Stimulated activated naive B cell treated with anti-CD40 and anti-IgM and Interleukin-4, amounts not matched to agents 10 μg/mL and 1 μg/mL and 100 μg/mL, for 72 hours (primary cell): Measurements from ENCODE around the gene NRAS.

ENCODE experiments used
- ATAC-seq, 2 donors: fragments of 150-1000 bp; cut with Tn5 transposase; replicated peaks; 2 replicates each; pipeline ENCODE4 v1.10.0; 2021; ENCODE audit warnings: moderate library complexity in 1 of 2
- DNase-seq: peaks from one replicate; pipeline ENCODE4 v3.0.0; 2021
- H3K27ac Mint-ChIP-seq: one replicate; pipeline ENCODE4 v1.8.0; 2022; ENCODE audit warnings: mild to moderate bottlenecking, mixed read lengths
- H3K27me3 Mint-ChIP-seq, 2 donors: one replicate each; pipeline ENCODE4 v1.8.0; 2022; ENCODE audit warnings: mixed read lengths in 2 of 2
- H3K36me3 Mint-ChIP-seq, 2 donors: one replicate each; pipeline ENCODE4 v1.8.0; 2022; ENCODE audit warnings: mixed read lengths in 2 of 2, mild to moderate bottlenecking in 1 of 2
- H3K4me1 Mint-ChIP-seq, 2 donors: one replicate each; pipeline ENCODE4 v1.8.0; 2022; ENCODE audit warnings: mixed read lengths in 2 of 2, mild to moderate bottlenecking in 1 of 2
- H3K4me3 Mint-ChIP-seq, 2 donors: one replicate each; pipeline ENCODE4 v1.8.0; 2022; ENCODE audit warnings: mild to moderate bottlenecking in 2 of 2, mixed read lengths in 2 of 2, moderate library complexity in 1 of 2
- H3K9me3 Mint-ChIP-seq, 2 donors: one replicate each; pipeline ENCODE4 v1.8.0; 2022; ENCODE audit warnings: mixed read lengths in 2 of 2, mild to moderate bottlenecking in 1 of 2

NRAS gene

DNA sequence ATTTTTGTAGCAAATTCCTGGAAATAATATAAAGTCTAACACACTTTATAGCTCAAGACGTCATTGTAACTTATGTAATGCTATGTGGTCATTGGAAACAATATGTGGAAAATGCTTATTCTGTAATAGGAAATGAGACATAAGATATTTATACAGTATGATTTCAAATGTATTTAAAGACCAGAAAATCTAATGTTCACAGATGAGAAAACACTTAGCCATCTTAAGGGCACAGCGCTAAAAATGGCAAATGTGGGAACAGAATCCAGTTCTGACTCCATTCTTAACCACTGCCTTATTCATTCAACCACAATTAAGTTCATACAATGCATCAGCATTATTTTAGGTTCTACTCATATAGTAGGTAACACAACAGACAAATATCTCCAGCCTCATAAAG, 28.7 kb upstream of the NRAS start:
- H3K4me1 Mint-ChIP-seq: peaks cover 33 to 58% of the 10 kb centered on the region in 2 donors
- peak; percentile 75 to 84 for ATAC-seq

DNA sequence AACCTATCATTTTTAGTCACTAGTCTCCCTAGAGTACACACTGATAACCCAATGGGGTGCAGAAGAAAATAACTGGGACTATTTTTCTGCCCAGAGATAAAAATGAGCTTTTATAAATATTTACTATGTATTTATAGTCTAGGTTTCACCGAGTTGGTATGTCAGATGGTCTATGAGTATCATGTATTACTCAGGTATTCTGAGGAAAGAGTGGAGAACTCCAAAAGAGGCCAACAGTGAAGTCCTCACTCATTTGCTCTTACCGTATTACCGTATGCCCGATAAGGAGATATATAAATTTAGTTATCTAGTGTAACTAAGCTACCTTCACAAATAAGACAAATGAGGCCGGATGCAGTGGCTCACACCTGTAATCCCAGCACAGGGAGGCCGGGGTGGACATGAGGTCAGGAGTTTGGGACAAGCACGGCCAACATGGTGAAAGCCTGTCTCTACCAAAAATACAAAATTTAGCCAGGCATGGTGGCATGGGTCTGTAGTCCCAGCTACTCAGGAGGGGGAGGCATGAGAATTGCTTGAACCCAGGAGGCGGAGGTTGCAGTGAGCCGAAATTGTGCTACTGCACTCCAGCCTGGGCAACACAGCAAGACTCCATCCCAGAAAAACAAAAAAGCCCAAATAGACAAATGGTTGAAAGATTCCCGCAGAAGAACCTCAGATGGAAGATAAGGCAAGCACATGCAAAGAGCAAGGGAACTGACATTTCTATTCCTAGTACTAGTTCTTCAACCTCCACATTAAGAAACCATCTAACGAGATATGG, 25.6 kb upstream of the NRAS start:
- Mint-ChIP-seq H3K27me3 (no peaks in the 10 kb centered on the region), H3K4me1 (peaks cover 23 to 34% of the 10 kb centered on the region in 2 donors), H3K4me3 (no peak overlapping the region), H3K27ac (peak overlapping the region; percentile 37), H3K9me3 (no peaks in the 10 kb centered on the region), H3K36me3 (peaks cover 21 to 35% of the 10 kb centered on the region in 2 donors)
- ATAC-seq (no peak), DNase-seq (no peak)

More for the DNA sequence above, 28.7 kb upstream of the NRAS start:
- Mint-ChIP-seq H3K27ac (peak overlapping the region; percentile 49), H3K9me3 (no peaks in the 10 kb centered on the region), H3K27me3 (no peaks in the 10 kb centered on the region), H3K36me3 (peaks cover 24 to 47% of the 10 kb centered on the region in 2 donors), H3K4me3 (no peak overlapping the region)
- DNase-seq: no peak

DNA sequence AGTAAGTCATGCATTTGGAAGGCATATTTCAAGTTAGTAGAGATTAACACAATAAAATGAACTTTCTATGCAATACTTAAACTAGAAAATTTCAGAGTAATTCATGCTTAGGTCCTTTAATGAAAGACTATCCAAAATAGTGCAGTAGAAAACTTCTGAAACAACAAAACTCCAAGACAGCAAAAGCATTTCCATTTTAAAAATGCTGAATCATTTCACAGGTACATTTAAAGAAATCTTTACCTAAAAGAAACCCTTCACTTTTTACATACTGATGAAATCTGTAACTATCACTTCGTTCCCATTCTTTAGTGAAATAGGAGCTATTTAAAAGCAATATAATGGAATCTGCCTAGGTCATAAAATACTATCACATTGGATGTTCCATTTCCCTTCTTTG, 23.8 kb upstream of the NRAS start:
- H3K4me3 Mint-ChIP-seq: no peak overlapping the region
- DNase-seq (no peak), ATAC-seq (no peak)
- H3K27me3 Mint-ChIP-seq: no peaks in the 10 kb centered on the region
- no peak overlapping the region for H3K27ac Mint-ChIP-seq
- no peaks in the 10 kb centered on the region for H3K9me3 Mint-ChIP-seq
- peaks cover 32 to 42% of the 10 kb centered on the region in 2 donors for H3K36me3 Mint-ChIP-seq
- peaks cover 10 to 22% of the 10 kb centered on the region in 2 donors for H3K4me1 Mint-ChIP-seq

DNA sequence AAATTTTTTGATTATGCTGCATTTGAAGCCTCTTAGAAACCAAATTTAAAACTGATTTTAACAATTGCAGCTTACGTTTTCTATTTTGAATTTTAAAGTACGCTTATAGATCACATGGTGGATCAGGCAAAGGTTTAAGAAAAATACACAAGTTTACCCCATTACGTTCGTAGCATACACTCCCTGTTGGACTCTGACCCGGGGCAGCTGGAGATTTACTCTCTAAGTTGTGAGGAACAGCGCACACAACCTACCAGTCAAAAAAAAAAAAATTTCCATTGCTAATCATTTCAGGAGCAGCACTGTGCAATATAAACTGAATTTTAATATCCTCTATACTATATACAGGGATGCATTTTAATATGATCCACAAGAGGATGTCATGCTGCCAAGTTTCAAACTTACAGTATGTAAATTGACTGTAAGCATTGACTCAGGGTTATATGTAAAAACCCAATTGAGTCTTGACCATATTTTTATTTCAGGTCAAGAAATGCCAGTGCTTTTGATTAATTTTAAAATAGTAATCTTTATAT, 20.8 kb upstream of the NRAS start:
- Mint-ChIP-seq H3K27ac (no peak overlapping the region), H3K27me3 (no peaks in the 10 kb centered on the region), H3K9me3 (no peaks in the 10 kb centered on the region), H3K4me1 (peaks cover 6 to 13% of the 10 kb centered on the region in 2 donors), H3K36me3 (peaks cover 28 to 32% of the 10 kb centered on the region in 2 donors), H3K4me3 (no peak overlapping the region)
- DNase-seq: no peak
- no peak for ATAC-seq

DNA sequence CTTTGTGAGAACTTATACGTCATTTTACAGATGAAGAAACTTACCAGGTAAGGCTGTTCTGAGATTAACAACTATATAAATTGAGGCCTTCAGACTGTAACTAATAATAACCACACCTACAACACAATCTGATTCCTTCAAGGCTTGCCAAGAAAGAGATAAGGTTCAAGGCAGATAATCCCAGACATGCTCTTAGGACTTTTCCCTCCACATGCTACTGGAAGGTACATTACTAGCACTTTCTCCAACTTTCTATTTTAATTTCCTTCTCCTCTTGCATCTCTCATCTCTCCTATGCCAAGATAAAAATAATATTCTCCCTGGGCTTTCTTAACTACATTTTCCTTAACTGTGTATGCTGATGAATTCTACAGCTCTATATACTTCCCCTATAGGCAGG, 18.9 kb upstream of the NRAS start:
- Mint-ChIP-seq H3K4me3 (no peak overlapping the region), H3K27me3 (no peaks in the 10 kb centered on the region), H3K4me1 (peaks cover 0 to 7% of the 10 kb centered on the region in 2 donors), H3K9me3 (no peaks in the 10 kb centered on the region), H3K36me3 (peaks cover 27 to 31% of the 10 kb centered on the region in 2 donors), H3K27ac (no peak overlapping the region)
- ATAC-seq (no peak), DNase-seq (no peak)

DNA sequence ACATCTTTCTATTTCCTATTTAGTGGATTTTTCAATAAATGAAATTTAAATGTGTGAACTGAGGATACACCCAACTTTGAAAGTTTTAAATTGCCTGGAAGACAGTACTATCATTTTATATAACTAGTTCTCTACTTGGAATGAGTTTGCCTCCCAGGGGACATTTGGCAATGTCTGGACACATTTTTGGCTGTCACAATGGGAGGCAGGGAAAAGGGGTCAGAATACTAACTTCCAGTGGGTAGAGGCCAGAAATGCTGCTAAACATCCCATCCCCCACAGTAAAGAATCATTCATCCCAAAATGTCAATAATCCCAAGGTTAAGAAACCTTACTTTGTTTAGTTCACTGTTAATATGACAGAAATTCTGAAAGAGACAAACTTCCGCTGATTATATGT, 13.2 kb upstream of the NRAS start:
- no peak overlapping the region for H3K27ac Mint-ChIP-seq
- peaks cover 27 to 47% of the 10 kb centered on the region in 2 donors for H3K36me3 Mint-ChIP-seq
- H3K27me3 Mint-ChIP-seq: no peaks in the 10 kb centered on the region
- no peaks in the 10 kb centered on the region for H3K4me1 Mint-ChIP-seq
- no peak for ATAC-seq
- H3K9me3 Mint-ChIP-seq: no peaks in the 10 kb centered on the region
- no peak overlapping the region for H3K4me3 Mint-ChIP-seq
- DNase-seq: no peak

DNA sequence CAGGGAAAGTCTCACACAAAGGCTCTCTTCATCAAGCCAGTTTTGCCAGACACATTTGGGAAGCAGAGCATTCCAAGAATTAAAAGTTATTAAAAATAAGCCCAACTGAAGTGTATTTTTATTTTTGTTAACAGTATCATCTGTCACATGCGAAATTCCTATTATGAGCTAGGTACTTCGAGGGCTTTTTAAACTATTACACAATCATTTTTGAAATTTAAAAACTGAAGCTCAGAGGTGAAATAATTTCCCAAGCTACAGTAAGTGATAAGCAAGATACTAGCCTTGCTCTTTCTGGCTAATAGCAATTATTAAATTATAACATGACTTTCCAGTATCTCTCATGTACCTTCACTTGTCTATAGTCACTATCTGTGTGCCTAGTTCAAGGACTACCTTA, 12.0 kb upstream of the NRAS start:
- DNase-seq (no peak), ATAC-seq (no peak)
- no peaks in the 10 kb centered on the region for H3K4me1 Mint-ChIP-seq
- H3K27me3 Mint-ChIP-seq: no peaks in the 10 kb centered on the region
- H3K4me3 Mint-ChIP-seq: no peak overlapping the region
- H3K27ac Mint-ChIP-seq: no peak overlapping the region
- H3K9me3 Mint-ChIP-seq: no peaks in the 10 kb centered on the region
- peaks cover 28 to 53% of the 10 kb centered on the region in 2 donors for H3K36me3 Mint-ChIP-seq

DNA sequence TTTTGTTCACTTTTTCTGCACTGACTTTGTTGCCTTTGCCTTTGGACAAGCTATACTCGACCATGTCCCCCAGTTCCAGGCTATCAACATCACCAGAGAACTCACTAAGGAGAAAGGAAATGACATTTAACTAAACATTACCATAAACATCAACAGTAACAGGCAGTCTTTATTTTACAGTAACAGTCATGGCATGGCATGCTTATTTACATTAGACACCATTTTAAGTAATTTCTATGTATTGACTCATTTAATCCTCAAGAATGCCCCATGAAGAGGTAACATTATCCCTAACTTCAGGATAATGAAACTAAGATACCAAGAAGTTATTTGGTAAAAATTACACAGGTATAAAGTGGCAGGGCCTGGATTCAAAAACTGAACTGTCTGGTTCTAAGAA, 8.7 kb upstream of the NRAS start:
- Mint-ChIP-seq H3K9me3 (no peaks in the 10 kb centered on the region), H3K4me3 (no peak overlapping the region), H3K36me3 (peaks cover 37 to 62% of the 10 kb centered on the region in 2 donors), H3K27ac (peak overlapping the region; percentile 59), H3K27me3 (no peaks in the 10 kb centered on the region), H3K4me1 (no peaks in the 10 kb centered on the region)
- ATAC-seq (no peak), DNase-seq (no peak)

DNA sequence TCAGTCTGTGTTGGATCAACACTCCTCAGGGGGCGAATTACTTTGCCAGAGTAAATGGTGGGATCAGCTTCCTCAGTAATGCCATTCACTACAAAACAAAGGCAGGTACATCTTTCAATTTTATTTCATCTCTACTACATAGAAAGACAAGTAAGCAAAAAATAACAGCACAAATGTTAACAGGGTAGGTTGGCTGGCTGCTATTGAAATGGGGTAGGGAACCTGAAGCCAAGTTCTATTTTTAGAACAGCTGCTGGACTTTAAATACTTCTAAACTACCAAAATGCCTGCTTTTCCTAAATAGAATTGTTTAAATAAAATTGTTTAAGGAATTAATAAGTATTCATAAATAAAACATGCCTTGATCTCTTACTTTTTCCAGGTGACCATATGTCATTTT, 7.3 kb upstream of the NRAS start:
- no peaks in the 10 kb centered on the region for H3K27me3 Mint-ChIP-seq
- DNase-seq (no peak), ATAC-seq (no peak)
- H3K4me3 Mint-ChIP-seq: no peak overlapping the region
- peaks cover 2 to 8% of the 10 kb centered on the region in 2 donors for H3K4me1 Mint-ChIP-seq
- H3K9me3 Mint-ChIP-seq: no peaks in the 10 kb centered on the region
- peaks cover 42 to 63% of the 10 kb centered on the region in 2 donors for H3K36me3 Mint-ChIP-seq
- peak overlapping the region; percentile 63 for H3K27ac Mint-ChIP-seq

DNA sequence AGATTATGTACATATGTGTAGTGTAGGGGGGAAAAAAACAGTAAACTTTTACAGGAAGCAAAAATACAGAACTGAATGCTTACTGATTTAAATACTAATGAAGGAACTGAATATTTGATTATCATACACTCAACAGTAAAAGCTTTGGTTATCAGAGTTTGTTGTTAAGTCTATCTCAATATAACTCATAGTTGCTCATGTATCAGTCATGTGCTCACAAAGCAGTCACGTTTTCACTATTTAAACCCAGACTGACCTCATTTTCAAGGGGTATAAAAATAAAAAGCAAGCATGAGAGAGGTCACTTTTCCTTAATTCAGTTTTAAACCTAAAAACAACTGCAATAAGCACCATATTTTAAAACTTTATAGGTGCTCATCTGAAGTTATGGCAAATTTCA, 6.9 kb upstream of the NRAS start:
- Mint-ChIP-seq H3K4me1 (peaks cover 2 to 12% of the 10 kb centered on the region in 2 donors), H3K36me3 (peaks cover 46 to 67% of the 10 kb centered on the region in 2 donors), H3K27me3 (no peaks in the 10 kb centered on the region), H3K9me3 (no peaks in the 10 kb centered on the region), H3K4me3 (no peak overlapping the region), H3K27ac (no peak overlapping the region)
- DNase-seq: no peak
- ATAC-seq: no peak

DNA sequence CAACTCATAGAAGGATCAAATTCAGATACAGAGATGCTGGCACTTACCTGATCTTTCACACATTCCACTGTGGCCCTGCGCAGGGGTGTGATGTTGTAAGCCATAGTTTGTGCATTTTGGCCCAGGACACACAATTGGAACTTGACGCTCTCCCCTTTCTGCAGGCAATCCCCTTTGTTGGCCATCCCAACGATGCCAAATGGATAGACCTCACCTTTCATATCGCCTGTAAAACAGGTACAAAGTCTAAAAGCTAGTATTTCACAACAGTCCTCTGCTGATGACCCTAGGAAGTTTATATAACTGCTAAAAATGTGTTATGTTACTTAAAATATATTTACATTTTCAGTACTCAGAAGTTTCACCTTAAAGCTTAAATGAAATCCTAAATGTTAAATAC, 3.9 kb upstream of the NRAS start:
- no peak overlapping the region for H3K4me3 Mint-ChIP-seq
- peaks cover 4 to 13% of the 10 kb centered on the region in 2 donors for H3K4me1 Mint-ChIP-seq
- no peak for ATAC-seq
- no peaks in the 10 kb centered on the region for H3K9me3 Mint-ChIP-seq
- H3K36me3 Mint-ChIP-seq: peaks cover 46 to 56% of the 10 kb centered on the region in 2 donors
- no peak overlapping the region for H3K27ac Mint-ChIP-seq
- DNase-seq: no peak
- no peaks in the 10 kb centered on the region for H3K27me3 Mint-ChIP-seq

DNA sequence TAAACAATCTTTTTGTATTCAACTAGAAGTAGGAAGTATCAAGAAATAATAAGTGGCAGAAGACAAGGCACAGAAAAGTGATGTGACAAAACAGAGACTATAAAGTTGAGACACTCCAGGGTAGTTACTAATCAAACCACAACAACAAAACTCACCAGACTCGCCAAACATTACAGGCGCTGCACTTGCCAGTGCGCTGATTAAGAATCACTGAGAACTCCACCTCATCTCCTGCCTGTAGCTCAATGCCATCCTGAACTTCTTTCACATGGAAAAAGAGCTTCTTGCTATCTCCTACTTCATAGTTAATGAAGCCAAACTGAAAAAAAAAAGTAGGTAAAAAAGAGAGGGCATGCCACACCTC, 2.8 kb upstream of the NRAS start:
- DNase-seq: no peak
- no peaks in the 10 kb centered on the region for H3K27me3 Mint-ChIP-seq
- H3K36me3 Mint-ChIP-seq: peaks cover 42 to 49% of the 10 kb centered on the region in 2 donors
- H3K4me1 Mint-ChIP-seq: peaks cover 4 to 13% of the 10 kb centered on the region in 2 donors
- H3K9me3 Mint-ChIP-seq: no peaks in the 10 kb centered on the region
- ATAC-seq: no peak
- peak overlapping the region; percentile 38 for H3K27ac Mint-ChIP-seq
- H3K4me3 Mint-ChIP-seq: no peak overlapping the region

DNA sequence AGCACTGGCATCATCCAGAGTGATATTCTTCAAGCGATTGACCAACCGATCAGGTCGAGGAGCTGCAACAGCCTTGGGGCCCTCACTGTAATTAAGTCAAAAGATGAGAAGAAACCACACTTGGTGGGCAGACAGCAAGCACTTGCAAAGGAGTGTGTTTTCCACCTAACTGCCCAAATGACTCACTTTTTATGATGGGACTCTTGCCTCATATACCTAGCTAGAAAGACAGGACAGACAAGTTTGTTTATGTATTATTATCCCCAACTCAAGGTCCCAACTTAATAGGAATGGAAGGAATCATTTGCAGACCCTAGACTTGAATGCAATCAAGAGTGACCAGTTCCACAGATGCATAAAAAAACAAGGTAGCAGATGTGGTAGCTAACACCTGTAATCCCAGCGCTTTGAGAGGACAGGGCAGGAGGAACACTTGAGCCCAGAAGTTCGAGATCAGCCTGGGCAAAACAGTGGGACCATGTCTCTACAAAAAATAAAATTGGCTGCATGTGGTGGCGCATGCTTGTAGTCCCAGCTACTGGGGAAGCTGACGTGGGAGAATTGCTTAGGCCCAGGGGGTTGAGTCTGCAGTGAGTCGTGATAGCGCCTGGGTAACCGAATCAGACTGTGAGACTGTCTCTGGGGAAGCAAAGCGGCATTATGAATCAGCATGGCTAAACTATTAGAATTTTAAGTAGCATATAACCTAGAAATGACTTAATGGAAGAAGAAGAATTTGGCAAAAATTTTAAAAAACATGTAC, 2.3 kb upstream of the NRAS start:
- Mint-ChIP-seq H3K27ac (peak overlapping the region; percentile 38), H3K9me3 (no peaks in the 10 kb centered on the region), H3K36me3 (peaks cover 38 to 43% of the 10 kb centered on the region in 2 donors), H3K4me3 (no peak overlapping the region), H3K4me1 (peaks cover 4 to 13% of the 10 kb centered on the region in 2 donors), H3K27me3 (no peaks in the 10 kb centered on the region)
- no peak for DNase-seq
- no peak for ATAC-seq

DNA sequence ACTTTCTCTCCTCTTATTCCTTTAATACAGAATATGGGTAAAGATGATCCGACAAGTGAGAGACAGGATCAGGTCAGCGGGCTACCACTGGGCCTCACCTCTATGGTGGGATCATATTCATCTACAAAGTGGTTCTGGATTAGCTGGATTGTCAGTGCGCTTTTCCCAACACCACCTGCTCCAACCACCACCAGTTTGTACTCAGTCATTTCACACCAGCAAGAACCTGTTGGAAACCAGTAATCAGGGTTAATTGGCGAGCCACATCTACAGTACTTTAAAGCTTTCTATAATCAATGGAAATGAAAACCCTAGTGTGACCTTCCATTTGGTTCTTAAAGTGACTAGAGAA, 643 bp downstream of the NRAS start:
- Mint-ChIP-seq H3K27ac (peak overlapping the region; percentile 99), H3K27me3 (no peaks in the 10 kb centered on the region), H3K9me3 (no peaks in the 10 kb centered on the region), H3K4me3 (peak overlapping the region; percentile 90 to 96), H3K4me1 (peaks cover 4 to 19% of the 10 kb centered on the region in 2 donors), H3K36me3 (peaks cover 29 to 36% of the 10 kb centered on the region in 2 donors)
- no peak for ATAC-seq
- no peak for DNase-seq

DNA sequence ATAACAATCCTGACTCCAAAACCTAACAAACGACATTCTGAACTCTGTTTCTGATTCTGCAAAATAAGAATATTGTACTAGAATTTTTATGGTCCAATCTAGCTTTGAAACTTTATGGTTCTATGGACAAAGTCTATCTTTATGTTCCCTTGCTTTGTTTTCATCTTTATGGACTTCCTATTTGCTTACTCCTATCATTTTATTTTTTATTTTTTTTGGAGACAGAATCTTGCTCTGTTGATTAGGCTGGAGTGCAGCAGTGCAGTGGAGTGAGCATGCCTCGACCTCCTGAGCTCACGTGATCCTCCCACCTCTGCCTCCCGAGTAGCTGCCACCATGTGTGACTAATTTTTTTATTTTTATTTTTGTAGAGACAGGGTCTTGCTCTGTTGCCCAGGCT, 3.6 kb downstream of the NRAS start:
- Mint-ChIP-seq H3K36me3 (peaks cover 19 to 32% of the 10 kb centered on the region in 2 donors), H3K9me3 (no peaks in the 10 kb centered on the region), H3K4me3 (no peak overlapping the region), H3K27ac (no peak overlapping the region), H3K27me3 (no peaks in the 10 kb centered on the region), H3K4me1 (peaks cover 4 to 6% of the 10 kb centered on the region in 2 donors)
- DNase-seq: no peak
- no peak for ATAC-seq
